ENCODE results near the gene ZNF669. TPM values are rescaled to one million over a fixed set of nuclear protein-coding genes. Genes with fewer than 3 reads are reported as not detected.

The ZNF669 gene
- total RNA-seq, 1 experiment from 2014 or later, result 7.8 TPM

- in situ Hi-C loops (cut with HindIII; ENCODE audit: low pct_unique_long_range_greater_than_20kb, low sequenced_read_pairs), result no loop called here
These were observed 18.8 kb downstream of the ZNF669 start for GRCh38 chr1:247085310-247085709.

GRCh38 chr1:247084771-247085170, 19.4 kb downstream of the ZNF669 start:
- in situ Hi-C loops (cut with HindIII; ENCODE audit: low pct_unique_long_range_greater_than_20kb, low sequenced_read_pairs), result no loop called here
- no peak for DNase-seq (ENCODE audit: low read depth, low spot score)

More at GRCh38 chr1:247085310-247085709, 18.8 kb downstream of the ZNF669 start:
- DNase-seq (ENCODE audit: low read depth, low spot score), result no peak

GRCh38 chr1:247079141-247079874, 24.8 kb downstream of the ZNF669 start:
- DNase-seq (ENCODE audit: low read depth, low spot score), result no peak
- in situ Hi-C loops (cut with HindIII; ENCODE audit: low pct_unique_long_range_greater_than_20kb, low sequenced_read_pairs), result no loop called here

GRCh38 chr1:247078258-247079140, 25.7 kb downstream of the ZNF669 start, which contains the start of gene ZNF670:
ZNF670 (minus strand) TSS chr1:247078811; CDS start chr1:247078596, 215 bp downstream.
- DNase-seq (ENCODE audit: low read depth, low spot score), result peak; percentile 93
- in situ Hi-C loops (cut with HindIII; ENCODE audit: low pct_unique_long_range_greater_than_20kb, low sequenced_read_pairs), result no loop called here

- in situ Hi-C loops (cut with HindIII; ENCODE audit: low pct_unique_long_range_greater_than_20kb, low sequenced_read_pairs), result no loop called here
- no peak for DNase-seq (ENCODE audit: low read depth, low spot score)
These were observed 26.3 kb downstream of the ZNF669 start for GRCh38 chr1:247077876-247078257.

GRCh38 chr1:247077213-247077612, 26.9 kb downstream of the ZNF669 start:
- no peak for DNase-seq (ENCODE audit: low read depth, low spot score)
- in situ Hi-C loops (cut with HindIII; ENCODE audit: low pct_unique_long_range_greater_than_20kb, low sequenced_read_pairs), result no loop called here

- DNase-seq (ENCODE audit: low read depth, low spot score), result no peak
- in situ Hi-C loops (cut with HindIII; ENCODE audit: low pct_unique_long_range_greater_than_20kb, low sequenced_read_pairs), result no loop called here
These were observed 33.5 kb downstream of the ZNF669 start for GRCh38 chr1:247070645-247071044.

GRCh38 chr1:247064304-247064703, 39.9 kb downstream of the ZNF669 start:
- in situ Hi-C loops (cut with HindIII; ENCODE audit: low pct_unique_long_range_greater_than_20kb, low sequenced_read_pairs), result no loop called here
- DNase-seq (ENCODE audit: low read depth, low spot score), result no peak

GRCh38 chr1:247060771-247061170, 43.4 kb downstream of the ZNF669 start:
- in situ Hi-C loops (cut with HindIII; ENCODE audit: low pct_unique_long_range_greater_than_20kb, low sequenced_read_pairs), result no loop called here
- no peak for DNase-seq (ENCODE audit: low read depth, low spot score)

GRCh38 chr1:247056071-247056470, 48.1 kb downstream of the ZNF669 start:
- in situ Hi-C loops (cut with HindIII; ENCODE audit: low pct_unique_long_range_greater_than_20kb, low sequenced_read_pairs), result no loop called here
- DNase-seq (ENCODE audit: low read depth, low spot score), result no peak

- DNase-seq (ENCODE audit: low read depth, low spot score), result peak; percentile 45
- in situ Hi-C loops (cut with HindIII; ENCODE audit: low pct_unique_long_range_greater_than_20kb, low sequenced_read_pairs), result no loop called here
These were observed 49.2 kb downstream of the ZNF669 start for GRCh38 chr1:247054992-247055415.

Other genes with a start within 250 kb of the ZNF669 start
- gene AHCTF1, start 172.4 kb downstream of the ZNF669 start, total RNA-seq (2014; rRNA removed; shearing (Covaris generic)), result 30.5 and 33.8 TPM in 2 replicates
- 0.08 and 0.72 TPM in 2 replicates for gene ZNF695, start 96.3 kb downstream of the ZNF669 start, total RNA-seq (2014; rRNA removed; shearing (Covaris generic))
- 4.9 and 5.4 TPM in 2 replicates for gene ZNF670, start 25.5 kb downstream of the ZNF669 start, total RNA-seq (2014; rRNA removed; shearing (Covaris generic))
- gene ZNF124, start 67.7 kb upstream of the ZNF669 start, total RNA-seq (2014; rRNA removed; shearing (Covaris generic)), result 28.4 and 30.2 TPM in 2 replicates
- not detected in 2 replicates for gene VN1R5, start 151.7 kb upstream of the ZNF669 start, total RNA-seq (2014; rRNA removed; shearing (Covaris generic))
- gene ZNF496, start 227.5 kb upstream of the ZNF669 start, total RNA-seq (2014; rRNA removed; shearing (Covaris generic)), result 7.9 and 9.3 TPM in 2 replicates

Measured in SK-MEL-5 (cell line).